UCSD-AML1 (cell line): ENCODE results near the gene VPS26A.

Source experiments
- DNase-seq: peaks from one replicate; lab custom pipeline; 2025; ENCODE audit not compliant: unreplicated experiment; lab: John Stamatoyannopoulos, UW

VPS26A gene

GRCh38 chr10:69123747-69124562 lies at the start of gene VPS26A:
VPS26A (plus strand) TSS chr10:69124178; CDS start chr10:69124278, 100 bp downstream.
- peak; percentile 99 for DNase-seq

GRCh38 chr10:69074532-69074931 lies 49.4 kb upstream of the VPS26A start:
- no peak for DNase-seq

GRCh38 chr10:69075431-69075830 lies 48.5 kb upstream of the VPS26A start:
- no peak for DNase-seq

GRCh38 chr10:69078311-69078710 lies 45.7 kb upstream of the VPS26A start:
- DNase-seq, result no peak

- DNase-seq, result no peak
Observed at GRCh38 chr10:69080226-69080625, 43.8 kb upstream of the VPS26A start.

GRCh38 chr10:69086001-69086509 lies 37.9 kb upstream of the VPS26A start:
- peak; percentile 55 for DNase-seq

GRCh38 chr10:69087590-69088470 lies 36.1 kb upstream of the VPS26A start, which contains the start of gene SRGN:
SRGN (plus strand) TSS chr10:69088103; CDS start chr10:69088158, 55 bp downstream.
- peak; percentile 59 for DNase-seq

GRCh38 chr10:69088471-69088769 lies 35.6 kb upstream of the VPS26A start:
- no peak for DNase-seq

GRCh38 chr10:69088801-69089501 lies 35.0 kb upstream of the VPS26A start:
- DNase-seq, result no peak

- DNase-seq, result no peak
Observed at GRCh38 chr10:69089638-69090599, 34.1 kb upstream of the VPS26A start.

- no peak for DNase-seq
Observed at GRCh38 chr10:69090685-69091084, 33.3 kb upstream of the VPS26A start.

GRCh38 chr10:69091143-69091651 lies 32.8 kb upstream of the VPS26A start:
- no peak for DNase-seq

GRCh38 chr10:69092959-69093850 lies 30.8 kb upstream of the VPS26A start:
- no peak for DNase-seq

GRCh38 chr10:69093933-69094332 lies 30.0 kb upstream of the VPS26A start:
- no peak for DNase-seq

GRCh38 chr10:69096045-69096444 lies 27.9 kb upstream of the VPS26A start:
- DNase-seq, result no peak

- no peak for DNase-seq
Observed at GRCh38 chr10:69097729-69098128, 26.2 kb upstream of the VPS26A start.

GRCh38 chr10:69100136-69100872 lies 23.7 kb upstream of the VPS26A start:
- DNase-seq, result no peak

- peak; percentile 45 for DNase-seq
Observed at GRCh38 chr10:69101451-69102095, 22.4 kb upstream of the VPS26A start.
